ENCODE results near the gene TEAD3. TPM values are rescaled to one million over a fixed set of nuclear protein-coding genes. Genes with fewer than 3 reads are reported as not detected.

Gene TEAD3
- total RNA-seq, 1 experiment from 2014 or later, result 27.0 TPM

DNA sequence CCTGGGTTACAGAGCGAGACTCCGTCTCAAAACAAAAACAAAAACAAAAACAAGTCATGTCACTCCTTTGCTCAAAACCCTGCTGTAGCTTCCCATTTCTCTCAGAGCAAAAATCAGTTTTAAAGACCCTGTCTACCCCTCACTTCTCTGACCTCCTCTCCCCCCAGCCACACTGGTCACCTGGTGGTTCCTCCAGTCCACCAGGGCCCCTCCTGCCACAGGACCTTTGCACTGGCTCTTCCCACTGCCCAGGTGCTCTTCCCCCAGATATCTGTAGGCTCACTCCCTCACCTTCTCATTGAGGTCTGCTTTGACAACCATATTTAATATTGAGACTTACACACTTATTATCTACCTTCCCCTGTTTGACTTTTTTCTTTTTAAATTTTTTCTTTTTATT lies 4.9 kb upstream of the TEAD3 start:
- WGBS (ENCODE audit: extremely low coverage, insufficient read length, low lambda C conversion rate), result no CpG with 5 or more reads among the region's 2 CpGs
- Histone ChIP-seq H3K56ac (ENCODE audit: insufficient read length, low read depth, low read length) (no peak overlapping the region), H2BK12ac (ENCODE audit: insufficient read length, low read depth, low read length) (no peak overlapping the region), H4K5ac (ENCODE audit: insufficient read length, low read depth, low read length) (no peak overlapping the region), H2AFZ (ENCODE audit: low read length) (no peak overlapping the region), H3K4me2 (ENCODE audit: insufficient read depth, insufficient read length, low read length) (no peak overlapping the region), H4K20me1 (ENCODE audit: control insufficient read depth, insufficient read depth, insufficient read length) (no peaks in the 10 kb centered on the region), H3K18ac (ENCODE audit: insufficient read length, low read depth, low read length) (no peak overlapping the region), H3K79me1 (ENCODE audit: insufficient read depth, low read depth, low read length, poor library complexity, severe bottlenecking) (no peaks in the 10 kb centered on the region), H3K79me2 (ENCODE audit: insufficient read depth, low read length) (no peaks in the 10 kb centered on the region), H2AK5ac (ENCODE audit: insufficient read length, low read length) (no peak overlapping the region), H2BK120ac (ENCODE audit: low read depth, low read length, poor library complexity, severe bottlenecking) (no peak overlapping the region), H4K8ac (replicated peaks; ENCODE audit: insufficient read length, low read depth, low read length) (no peak overlapping the region), H3K27ac (ENCODE audit: insufficient read length, low read depth, low read length) (no peak overlapping the region), H3K27me3 (ENCODE audit: insufficient read depth, low read length) (no peaks in the 10 kb centered on the region), H3K4ac (ENCODE audit: low read depth, low read length) (no peak overlapping the region), H2BK15ac (ENCODE audit: low read depth, low read length) (no peak overlapping the region), H3K23me2 (ENCODE audit: insufficient read length, low read depth, low read length, poor library complexity, severe bottlenecking) (peaks cover 12% of the 10 kb centered on the region), H3K9ac (ENCODE audit: extremely low read depth, insufficient read length, low read length) (no peak overlapping the region), H3T11ph (ENCODE audit: low read length) (no peak overlapping the region), H2BK5ac (ENCODE audit: insufficient read length, low read length) (no peak overlapping the region), H3K4me1 (ENCODE audit: insufficient read depth, low read length) (0 out of 2 replicates have a peak, but pooled peaks cover 2% of the 10 kb centered on the region), H3K9me3 (ENCODE audit: control insufficient read depth, low read depth, low read length) (no peaks in the 10 kb centered on the region), H2BK20ac (ENCODE audit: low read depth, low read length, poor library complexity, severe bottlenecking) (no peak overlapping the region), H4K91ac (ENCODE audit: insufficient read length, low read depth, low read length) (no peak overlapping the region), H3K23ac (ENCODE audit: insufficient read length, low read depth, low read length) (no peak overlapping the region), H3K14ac (ENCODE audit: insufficient read depth, low read length) (no peak overlapping the region)
- Mint-ChIP-seq H3K4me3 (no peak overlapping the region), H3K36me3 (ENCODE audit: insufficient read depth in 1 of 3, low read depth in 3 of 3) (peaks cover 0 to 4% (median 0%) of the 10 kb centered on the region in 3 experiments; a peak in 1 of 7 replicates), H3K4me1 (peaks cover 32 to 35% of the 10 kb centered on the region in 2 experiments), H3K9me3 (no peaks in the 10 kb centered on the region), H3K27ac (no peak overlapping the region), H3K27me3 (ENCODE audit: low read depth) (peaks cover 32% of the 10 kb centered on the region)
- TF ChIP-seq, protein P1, sequence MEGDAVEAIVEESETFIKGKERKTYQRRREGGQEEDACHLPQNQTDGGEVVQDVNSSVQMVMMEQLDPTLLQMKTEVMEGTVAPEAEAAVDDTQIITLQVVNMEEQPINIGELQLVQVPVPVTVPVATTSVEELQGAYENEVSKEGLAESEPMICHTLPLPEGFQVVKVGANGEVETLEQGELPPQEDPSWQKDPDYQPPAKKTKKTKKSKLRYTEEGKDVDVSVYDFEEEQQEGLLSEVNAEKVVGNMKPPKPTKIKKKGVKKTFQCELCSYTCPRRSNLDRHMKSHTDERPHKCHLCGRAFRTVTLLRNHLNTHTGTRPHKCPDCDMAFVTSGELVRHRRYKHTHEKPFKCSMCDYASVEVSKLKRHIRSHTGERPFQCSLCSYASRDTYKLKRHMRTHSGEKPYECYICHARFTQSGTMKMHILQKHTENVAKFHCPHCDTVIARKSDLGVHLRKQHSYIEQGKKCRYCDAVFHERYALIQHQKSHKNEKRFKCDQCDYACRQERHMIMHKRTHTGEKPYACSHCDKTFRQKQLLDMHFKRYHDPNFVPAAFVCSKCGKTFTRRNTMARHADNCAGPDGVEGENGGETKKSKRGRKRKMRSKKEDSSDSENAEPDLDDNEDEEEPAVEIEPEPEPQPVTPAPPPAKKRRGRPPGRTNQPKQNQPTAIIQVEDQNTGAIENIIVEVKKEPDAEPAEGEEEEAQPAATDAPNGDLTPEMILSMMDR (conservative IDR thresholded peaks at IDR 0.05), result no peak
- no peak for DNase-seq
